Erythroblast (primary cell): ENCODE results near the gene PGBD5.
A peak's percentile ranks its signal among the peaks of the same experiment; 100 is the strongest.

Experiments used
- DNase-seq, 2 experiments: peaks; one replicate each; lab custom pipeline; 2025; lab: John Stamatoyannopoulos, UW
- GATA1 ChIP-seq: IDR thresholded peaks from 2 replicates; pipeline ENCODE4 v1.6.1; 2011; ENCODE audit warnings: low read depth, mild to moderate bottlenecking, control low read depth, low read length, moderate library complexity
- POLR2A ChIP-seq: IDR thresholded peaks from 2 replicates; pipeline ENCODE4 v1.6.1; 2011; ENCODE audit warnings: mild to moderate bottlenecking, low read length

PGBD5 gene

DNA sequence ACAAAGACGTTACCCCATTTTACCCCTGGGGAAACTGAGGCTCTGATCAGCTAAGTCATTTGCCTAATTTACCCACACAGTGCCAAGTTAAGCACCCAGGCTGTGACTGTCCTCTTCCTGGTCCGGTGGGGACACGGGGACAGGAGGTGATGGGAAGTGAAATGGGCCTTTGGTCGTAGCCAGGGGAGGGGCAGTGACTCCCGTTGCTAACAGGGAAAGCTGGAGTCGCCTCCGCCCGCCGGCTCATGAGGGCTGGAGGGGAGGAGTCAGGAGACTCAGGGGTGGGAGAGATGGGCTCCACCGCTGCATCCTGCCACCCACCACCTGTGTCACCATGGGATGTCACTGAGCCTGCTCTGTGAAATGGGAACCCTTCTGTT lies 139.3 kb downstream of the PGBD5 start:
- TF ChIP-seq POLR2A (no peak), GATA1 (no peak)
- no peak for DNase-seq

DNA sequence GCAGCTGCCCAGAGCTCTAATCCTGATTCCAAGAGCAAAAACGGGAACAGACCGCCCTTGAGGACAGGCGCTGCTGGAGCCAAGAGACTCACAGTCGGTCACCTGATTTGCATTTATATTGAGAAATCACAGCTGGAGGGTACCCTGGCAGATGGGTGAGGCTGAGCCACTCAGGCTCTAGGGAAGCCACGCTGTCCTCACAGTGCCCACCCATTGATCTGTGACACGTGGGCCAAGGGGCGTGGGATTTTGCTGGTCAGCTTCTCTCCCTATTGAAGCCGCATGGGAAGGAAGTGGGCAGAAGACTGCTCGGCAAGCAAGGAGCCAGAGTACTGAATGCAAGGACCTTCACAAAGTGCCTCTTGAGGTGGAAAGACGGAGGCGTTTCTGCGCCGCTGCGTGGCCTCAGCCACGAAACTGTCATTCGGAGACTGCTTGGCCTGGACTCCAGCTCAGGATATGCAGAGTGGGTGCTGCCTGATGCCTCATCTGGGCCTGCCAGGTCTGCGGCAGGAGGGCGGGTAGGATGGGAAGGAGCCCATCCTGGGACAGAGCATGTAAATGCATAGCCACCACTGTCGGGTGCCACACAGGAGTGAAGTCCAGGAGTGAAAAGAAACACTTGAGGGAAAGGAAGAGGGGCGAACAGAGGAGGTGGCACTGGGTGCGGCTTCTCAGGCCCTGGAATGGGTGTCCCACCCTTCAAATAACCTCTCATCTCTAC lies 139.8 kb downstream of the PGBD5 start:
- TF ChIP-seq GATA1 (no peak), POLR2A (no peak)
- no peak for DNase-seq

- TF ChIP-seq POLR2A (no peak), GATA1 (no peak)
- DNase-seq, result no peak
These were observed 140.8 kb downstream of the PGBD5 start for GRCh38 chr1:230285351-230285750.

DNA sequence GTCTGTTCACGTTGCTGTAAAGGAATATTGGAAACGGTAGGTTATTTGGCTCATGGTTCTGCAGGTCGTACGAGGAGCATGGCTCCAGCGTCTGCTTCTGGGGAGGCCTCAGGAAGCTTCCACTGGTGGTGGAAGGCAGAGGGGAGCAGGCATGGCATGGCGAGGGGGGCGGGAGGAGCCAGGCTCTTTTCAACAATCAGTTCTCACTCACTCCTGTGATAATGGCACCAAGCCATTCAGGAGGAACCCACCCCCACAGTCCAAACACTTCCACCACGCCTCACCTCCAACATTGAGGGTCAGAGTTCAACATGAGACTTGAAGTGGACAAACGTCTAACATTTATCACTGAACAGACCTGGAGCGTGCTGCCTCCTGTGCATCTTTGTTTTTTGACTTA lies 141.2 kb downstream of the PGBD5 start:
- TF ChIP-seq POLR2A, result no peak
- no peak for TF ChIP-seq GATA1
- DNase-seq, result no peak

- DNase-seq, result no peak
These were observed 142.5 kb downstream of the PGBD5 start for GRCh38 chr1:230283678-230284077.

DNA sequence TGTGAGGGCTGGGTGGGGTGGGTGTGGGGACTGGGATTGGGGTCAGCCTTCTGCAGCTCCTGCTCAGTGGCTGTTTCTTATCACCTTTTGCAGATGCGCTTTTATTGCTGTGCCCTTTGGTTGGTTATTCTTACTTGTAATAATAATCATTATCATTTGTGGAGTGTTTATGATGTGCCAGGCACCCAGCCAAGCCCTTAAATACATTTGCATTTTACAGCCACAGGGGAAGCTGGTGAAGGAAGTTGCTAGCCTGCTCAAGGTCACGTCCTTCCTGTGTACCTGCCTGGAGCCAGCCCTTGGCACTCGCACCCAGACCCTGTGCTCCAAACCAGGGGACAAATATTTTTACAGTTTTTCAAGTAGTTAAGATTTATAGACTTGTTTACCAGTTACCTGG lies 144.0 kb downstream of the PGBD5 start:
- peak; percentile 30 for TF ChIP-seq POLR2A
- TF ChIP-seq GATA1, result no peak
- DNase-seq, result peak; percentile 81 to 92

More at GRCh38 chr1:230283678-230284077, 142.5 kb downstream of the PGBD5 start:
- TF ChIP-seq GATA1 (no peak), POLR2A (no peak)

- TF ChIP-seq POLR2A (no peak), GATA1 (no peak)
- no peak for DNase-seq
These were observed 144.6 kb downstream of the PGBD5 start for GRCh38 chr1:230281556-230281955.

DNA sequence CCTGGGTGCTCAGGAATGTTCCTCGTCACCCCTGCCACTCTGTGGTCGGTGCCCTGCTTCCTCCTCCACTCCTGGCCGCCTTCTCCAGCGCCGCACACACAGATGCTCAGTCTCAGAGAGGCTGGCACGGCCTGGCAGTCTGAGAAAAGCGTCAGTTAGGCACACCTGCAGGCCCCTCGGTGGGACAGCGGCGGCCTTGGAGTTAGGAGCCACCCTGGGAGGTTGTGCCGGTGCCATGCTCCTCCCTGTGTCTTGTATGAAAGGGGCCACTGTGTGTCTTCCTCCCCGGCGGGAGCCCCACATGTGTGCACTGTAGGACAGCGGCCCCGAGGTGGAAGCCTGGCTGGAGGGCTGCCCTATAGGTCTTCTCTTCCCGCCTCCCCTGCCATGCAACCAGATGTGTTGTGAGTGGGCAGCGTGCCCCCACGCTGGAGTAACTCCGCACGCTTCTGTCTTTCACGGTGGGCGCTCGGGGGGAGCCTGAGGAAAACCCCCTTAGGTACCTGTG lies 145.2 kb downstream of the PGBD5 start:
- no peak for TF ChIP-seq POLR2A
- no peak for TF ChIP-seq GATA1
- no peak for DNase-seq

GRCh38 chr1:230280054-230280795 lies 145.9 kb downstream of the PGBD5 start:
- TF ChIP-seq GATA1 (no peak), POLR2A (no peak)
- DNase-seq, result peak in 1 of 2 experiments; percentile 11

GRCh38 chr1:230279583-230279945 lies 146.6 kb downstream of the PGBD5 start:
- no peak for TF ChIP-seq POLR2A
- DNase-seq, result no peak

DNA sequence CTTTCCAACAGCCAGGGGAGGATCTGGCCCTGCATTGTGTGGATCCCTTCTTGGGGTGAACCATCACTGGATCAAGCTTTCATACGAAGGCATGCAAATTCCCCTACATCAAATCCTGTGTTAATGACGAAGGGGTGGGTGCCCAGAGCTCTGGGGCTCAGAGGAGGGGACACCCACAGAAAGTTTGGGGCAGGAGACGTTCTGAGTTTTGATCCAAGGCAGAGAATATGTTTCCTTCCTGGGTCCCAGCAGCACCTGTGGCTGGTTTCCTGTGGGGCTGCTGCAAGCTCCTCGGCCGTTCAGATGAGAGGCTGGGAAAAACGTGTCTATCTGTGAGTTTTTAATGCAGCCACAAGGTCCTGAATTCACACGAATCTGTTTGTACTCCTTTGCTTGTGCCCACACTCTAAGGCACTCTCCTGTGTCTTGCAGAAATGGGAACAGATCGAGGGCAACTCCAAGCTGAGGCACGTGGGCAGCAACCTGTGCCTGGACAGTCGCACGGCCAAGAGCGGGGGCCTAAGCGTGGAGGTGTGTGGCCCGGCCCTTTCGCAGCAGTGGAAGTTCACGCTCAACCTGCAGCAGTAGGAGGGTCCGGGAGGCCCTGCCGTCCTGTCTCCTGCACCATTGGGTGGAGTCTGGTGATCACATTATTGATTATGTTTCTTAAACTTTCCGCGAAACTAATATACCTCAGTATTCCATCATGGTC lies 147.1 kb downstream of the PGBD5 start:
- no peak for DNase-seq

GRCh38 chr1:230278376-230278775 lies 147.8 kb downstream of the PGBD5 start:
- TF ChIP-seq POLR2A (no peak), GATA1 (no peak)

More for the DNA sequence above, 147.1 kb downstream of the PGBD5 start:
- no peak for TF ChIP-seq GATA1
- TF ChIP-seq POLR2A, result no peak

GRCh38 chr1:230277201-230278025 lies 148.7 kb downstream of the PGBD5 start:
- DNase-seq, result no peak

More at GRCh38 chr1:230278376-230278775, 147.8 kb downstream of the PGBD5 start:
- DNase-seq, result no peak

More at GRCh38 chr1:230277201-230278025, 148.7 kb downstream of the PGBD5 start:
- TF ChIP-seq POLR2A (no peak), GATA1 (no peak)
